Endothelial cell of umbilical vein (primary cell): ENCODE measurements around the gene COL13A1. TPM values are rescaled to one million over a fixed set of nuclear protein-coding genes. Genes with fewer than 3 reads are reported as not detected.

Source experiments
- BruUV-seq: library from RNA; stranded (reverse); fragments of 400-500 nt; replicated peaks from 2 replicates; lab custom pipeline; 2021; lab: Mats Ljungman, UMichigan
- CTCF ChIA-PET: fragments of 300-600, 350-600 bp; sonication (Branson Sonifier 250); formaldehyde crosslinking; loops from one replicate; lab custom pipeline; 2021; ENCODE audit warnings: antibody characterized with exemption, inconsistent platforms; lab: Charles Lee
- POLR2A ChIA-PET: fragments of 300-600, 350-600 bp; sonication (Branson Sonifier 250); formaldehyde crosslinking; loops from one replicate; lab custom pipeline; 2021; ENCODE audit warnings: antibody characterized with exemption, inconsistent platforms; lab: Charles Lee
- DNase-seq: peaks from one replicate; pipeline ENCODE4 v3.0.0-alpha.2; 2011; ENCODE audit warnings: low read depth, low spot score
- FAIRE-seq: peaks from 2 replicates; lab custom pipeline; 2011; peaks lifted over from hg19 to GRCh38; lab: Jason Lieb, UNC
- H2AFZ ChIP-seq: 2 replicates; pipeline ENCODE4 v1.6.0; 2012; ENCODE audit warnings: low read depth, low read length, control low read depth, inconsistent platforms
- H3K27ac ChIP-seq: 2 replicates; pipeline ENCODE4 v1.5.1; 2011; ENCODE audit warnings: low read depth, mild to moderate bottlenecking, control low read depth, low read length, moderate library complexity; ENCODE audit not compliant: insufficient read depth
- H3K27me3 ChIP-seq, 2 experiments: 2 replicates each; pipeline versions ENCODE4 v1.6.0 to v1.6.1; 2011; ENCODE audit warnings: low read length in 2 of 2, mixed read lengths in 1 of 2; ENCODE audit not compliant: control insufficient read depth in 2 of 2, insufficient read depth in 2 of 2
- H3K36me3 ChIP-seq, 2 experiments: 2 replicates in 1 of 2; 3 replicates in 1 of 2; pipeline ENCODE4 v1.5.1; 2011; ENCODE audit warnings: low read length in 2 of 2, mild to moderate bottlenecking in 1 of 2, moderate library complexity in 1 of 2; ENCODE audit not compliant: control insufficient read depth in 2 of 2, insufficient read depth in 2 of 2; ENCODE audit errors: extremely low read depth in 1 of 2
- H3K4me1 ChIP-seq: 3 replicates; pipeline ENCODE4 v1.5.1; 2011; ENCODE audit warnings: mild to moderate bottlenecking, low read length; ENCODE audit not compliant: control insufficient read depth, insufficient read depth; ENCODE audit errors: extremely low read depth
- H3K4me2 ChIP-seq: 2 replicates; pipeline ENCODE4 v1.6.1; 2011; ENCODE audit warnings: low read length, control low read depth, mixed read lengths; ENCODE audit not compliant: insufficient read depth
- H3K4me3 ChIP-seq, 3 experiments: fragments of 200-600 bp in 1 of 3; sonication (generic), shearing (Covaris generic) in 1 of 3; replicated peaks in 1 of 3; 2 replicates each; pipeline ENCODE4 v1.5.1; 2011 to 2016; ENCODE audit warnings: control low read depth in 3 of 3, low read length in 3 of 3, mild to moderate bottlenecking in 2 of 3, inconsistent platforms in 1 of 3, low read depth in 1 of 3, moderate library complexity in 1 of 3; ENCODE audit not compliant: insufficient read depth in 1 of 3
- H3K79me2 ChIP-seq: 2 replicates; pipeline ENCODE4 v1.6.0; 2012; ENCODE audit warnings: low read length, inconsistent platforms; ENCODE audit not compliant: control insufficient read depth, insufficient read depth
- H3K9ac ChIP-seq: replicated peaks from 2 replicates; pipeline ENCODE3; 2011; ENCODE audit warnings: low read length, control low read depth; ENCODE audit not compliant: insufficient read depth; ENCODE audit errors: extremely low read depth
- H3K9me1 ChIP-seq: replicated peaks from 3 replicates; pipeline ENCODE4 v1.6.0; 2011; ENCODE audit warnings: mild to moderate bottlenecking, low read length; ENCODE audit not compliant: control insufficient read depth, insufficient read depth; ENCODE audit errors: extremely low read depth
- H3K9me3 ChIP-seq: replicated peaks from 2 replicates; pipeline ENCODE4 v1.5.1; 2012; ENCODE audit warnings: low read length, inconsistent platforms; ENCODE audit not compliant: control insufficient read depth, insufficient read depth
- H4K20me1 ChIP-seq: replicated peaks from 2 replicates; pipeline ENCODE3; 2011; ENCODE audit warnings: mild to moderate bottlenecking, low read length; ENCODE audit not compliant: control insufficient read depth, insufficient read depth; ENCODE audit errors: extremely low read depth
- CTCF ChIP-seq, 2 donors: IDR thresholded peaks; 1 replicate in 1 of 2; 2 replicates in 1 of 2; pipeline ENCODE4 v1.5.1; 2011; ENCODE audit warnings: low read length in 2 of 2, mild to moderate bottlenecking in 2 of 2, moderate library complexity in 2 of 2, control low read depth in 1 of 2, inconsistent platforms in 1 of 2, low read depth in 1 of 2; ENCODE audit not compliant: insufficient read depth in 1 of 2; ENCODE audit errors: extremely low read depth in 1 of 2
- EZH2 ChIP-seq: IDR thresholded peaks from 2 replicates; pipeline ENCODE4 v1.6.1; 2012; ENCODE audit warnings: borderline replicate concordance, low read depth, mild to moderate bottlenecking, moderate library complexity, low read length, inconsistent platforms; ENCODE audit not compliant: severe bottlenecking
- FOS ChIP-seq: IDR thresholded peaks from 2 replicates; pipeline ENCODE4 v1.6.1; 2011; ENCODE audit warnings: mild to moderate bottlenecking, low read length, moderate library complexity, borderline replicate concordance; ENCODE audit not compliant: insufficient read depth
- GATA2 ChIP-seq: IDR thresholded peaks from 2 replicates; pipeline ENCODE4 v1.7.0; 2011; ENCODE audit warnings: low read depth, mild to moderate bottlenecking, moderate library complexity, mixed read lengths, low read length; ENCODE audit not compliant: insufficient read length, insufficient read depth
- JUN ChIP-seq: IDR thresholded peaks from 2 replicates; pipeline ENCODE4 v1.6.1; 2011; ENCODE audit warnings: borderline replicate concordance, low read depth; ENCODE audit not compliant: insufficient read length, insufficient read depth
- MYC ChIP-seq: IDR thresholded peaks from one replicate; pipeline ENCODE4 v1.6.1; 2011; ENCODE audit warnings: mild to moderate bottlenecking, low read depth, low read length
- POLR2A ChIP-seq: IDR thresholded peaks from 2 replicates; pipeline ENCODE4 v1.6.1; 2012; ENCODE audit warnings: low read depth, mild to moderate bottlenecking, control low read depth, low read length
- POLR2AphosphoS5 ChIP-seq: IDR thresholded peaks from 2 replicates; pipeline ENCODE4 v1.6.1; 2012; ENCODE audit warnings: low read depth, mild to moderate bottlenecking, control low read depth, low read length, moderate library complexity; ENCODE audit not compliant: insufficient read depth
- dilution Hi-C: fragments of 300-500 bp; cut with MboI; formaldehyde crosslinking; loops from one replicate; pipeline ENCODE4 v1.15.0; 2019; ENCODE audit warnings: low sequenced_read_pairs; ENCODE audit not compliant: extremely low pct_ligation_motif_present
- intact Hi-C: fragments of 100-400 bp; cut with micrococcal nuclease; formaldehyde crosslinking; loops from one replicate; pipeline ENCODE4 v1.10.0; 2022
- polyA plus RNA-seq, 4 experiments: library from polyadenylated mRNA; depleted of rRNA in 3 of 4; stranded (reverse) in 3 of 4; unstranded in 1 of 4; fragments of >200 nt; gene quantifications; 2 replicates each; pipeline versions ENCODE4 v1.2.1 to v1.2.3, GENCODE V29; 2011 to 2012; ENCODE audit warnings: missing spikeins in 1 of 4
- total RNA-seq: library from RNA; stranded (reverse); gene quantifications from 2 replicates; pipeline ENCODE4 v1.2.3, GENCODE V29; 2021
- TF ChIP-seq, protein P1 (sequence below): IDR thresholded peaks from 2 replicates; pipeline ENCODE4 v1.6.1; 2011; ENCODE audit not compliant: insufficient read depth, insufficient read length

Gene COL13A1
- total and polyA plus RNA-seq, 2 donors (not counting 3 experiments of a cell fraction or from before 2014, with no cell fraction given): 21.4 to 47.5 TPM

DNA sequence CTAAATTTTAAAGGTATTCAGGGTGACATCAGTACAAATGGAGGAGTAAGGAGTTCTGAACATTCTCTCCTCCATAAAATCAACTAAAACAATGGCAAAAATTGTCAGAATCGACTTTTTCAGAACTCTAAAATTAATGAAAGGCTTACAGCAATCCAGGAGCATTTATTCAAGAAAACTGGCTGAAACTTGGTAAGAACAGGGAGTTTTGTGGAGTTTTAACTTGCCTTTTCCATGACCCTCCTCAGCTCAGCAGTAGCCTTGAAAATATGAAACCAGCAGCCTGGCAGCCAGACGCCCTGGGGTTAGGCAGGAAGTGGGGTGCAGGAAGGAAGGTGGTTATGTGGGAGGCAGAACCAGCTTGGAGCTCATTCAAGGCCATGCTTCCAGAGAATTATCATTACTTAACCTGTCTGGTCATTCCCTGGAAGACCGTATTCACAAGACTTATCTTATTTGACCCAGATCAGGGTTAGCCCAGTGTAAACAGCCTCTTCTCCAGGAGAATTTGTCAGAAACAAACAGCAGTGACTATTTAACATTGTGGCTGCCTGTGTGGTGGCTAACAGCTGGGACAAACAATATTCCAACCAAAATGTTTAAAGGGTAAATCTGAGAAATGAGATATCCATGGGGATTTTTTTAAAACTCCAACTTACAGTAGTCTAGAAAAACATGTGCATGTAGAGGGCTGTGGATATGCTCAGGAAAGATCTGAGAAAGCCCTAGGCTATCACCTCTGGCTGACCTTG is 175.3 kb downstream of the COL13A1 start:
- no peak for TF ChIP-seq JUN
- no peak for TF ChIP-seq POLR2A
- TF ChIP-seq, protein P1, sequence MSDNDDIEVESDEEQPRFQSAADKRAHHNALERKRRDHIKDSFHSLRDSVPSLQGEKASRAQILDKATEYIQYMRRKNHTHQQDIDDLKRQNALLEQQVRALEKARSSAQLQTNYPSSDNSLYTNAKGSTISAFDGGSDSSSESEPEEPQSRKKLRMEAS: no peak
- TF ChIP-seq FOS: no peak
- TF ChIP-seq EZH2: no peak
- no peak for TF ChIP-seq GATA2
- no peak for TF ChIP-seq CTCF (IDR thresholded peaks at IDR 0.05; ENCODE audit: extremely low read depth in 1 of 2, insufficient read depth in 1 of 2, low read depth in 1 of 2, low read length in 2 of 2)
- no peak for TF ChIP-seq POLR2AphosphoS5
- TF ChIP-seq MYC: no peak
- CTCF ChIA-PET: interaction anchor here (0.6 to 5.5 kb wide), 3 partner anchors 13 to 401 kb away, joined by 3 to 29 read pairs (median 3); no protein-coding TSS in a partner anchor

More for the DNA sequence above, 175.3 kb downstream of the COL13A1 start:
- H3K9me1 ChIP-seq: no peaks in the 10 kb centered on the region
- peaks cover 27 to 65% of the 10 kb centered on the region in 2 experiments for H3K27me3 ChIP-seq
- H2AFZ ChIP-seq: no peak overlapping the region
- H3K4me3 ChIP-seq: no peak overlapping the region
- no peaks in the 10 kb centered on the region for H3K36me3 ChIP-seq
- no peaks in the 10 kb centered on the region for H3K9me3 ChIP-seq
- H4K20me1 ChIP-seq: no peaks in the 10 kb centered on the region
- dilution Hi-C loops (no loop called here), intact Hi-C loops (no loop called here)
- no peak overlapping the region for H3K4me2 ChIP-seq
- H3K9ac ChIP-seq: no peak overlapping the region
- no peak for DNase-seq
- no peak overlapping the region for H3K27ac ChIP-seq
- H3K4me1 ChIP-seq: no peaks in the 10 kb centered on the region
- POLR2A ChIA-PET: no interaction called here
- no peaks in the 10 kb centered on the region for H3K79me2 ChIP-seq
- no TSS peak for BruUV-seq
- FAIRE-seq: peak; percentile 42
